ENCODE data around the gene TENM3.

Gene TENM3

GRCh38 chr4:182230256-182230655 is 12.9 kb upstream of the TENM3 start:
- Mint-ChIP-seq H3K4me1 (peaks cover 16% of the 10 kb centered on the region), H3K9me3 (no peaks in the 10 kb centered on the region), H3K27me3 (ENCODE audit: low read depth, poor library complexity) (peaks cover 4% of the 10 kb centered on the region), H3K4me3 (no peak overlapping the region), H3K27ac (no peak overlapping the region), H3K36me3 (ENCODE audit: low read depth) (peaks cover 21% of the 10 kb centered on the region)
- DNase-seq, result no peak
- no peak for TF ChIP-seq CTCF (IDR thresholded peaks at IDR 0.05)

- Mint-ChIP-seq H3K27me3 (ENCODE audit: low read depth, poor library complexity) (peaks cover under 1% of the 10 kb centered on the region), H3K9me3 (no peaks in the 10 kb centered on the region), H3K4me3 (no peak overlapping the region), H3K27ac (no peak overlapping the region), H3K4me1 (peaks cover 22% of the 10 kb centered on the region), H3K36me3 (ENCODE audit: low read depth) (peaks cover 27% of the 10 kb centered on the region)
- TF ChIP-seq CTCF (IDR thresholded peaks at IDR 0.05), result no peak
- DNase-seq, result no peak
Measured at GRCh38 chr4:182231080-182231479, 12.1 kb upstream of the TENM3 start.

GRCh38 chr4:182231496-182231895 is 11.7 kb upstream of the TENM3 start:
- no peaks in the 10 kb centered on the region for H3K27me3 Mint-ChIP-seq (ENCODE audit: low read depth, poor library complexity)
- no peak for TF ChIP-seq CTCF (IDR thresholded peaks at IDR 0.05)
- H3K27ac Mint-ChIP-seq, result no peak overlapping the region
- H3K36me3 Mint-ChIP-seq (ENCODE audit: low read depth), result peaks cover 27% of the 10 kb centered on the region
- DNase-seq, result no peak
- H3K9me3 Mint-ChIP-seq, result no peaks in the 10 kb centered on the region
- H3K4me3 Mint-ChIP-seq, result no peak overlapping the region
- peaks cover 22% of the 10 kb centered on the region for H3K4me1 Mint-ChIP-seq

- H3K27me3 Mint-ChIP-seq (ENCODE audit: low read depth, poor library complexity), result no peaks in the 10 kb centered on the region
- peaks cover 29% of the 10 kb centered on the region for H3K4me1 Mint-ChIP-seq
- no peaks in the 10 kb centered on the region for H3K9me3 Mint-ChIP-seq
- no peak for TF ChIP-seq CTCF (IDR thresholded peaks at IDR 0.05)
- DNase-seq, result no peak
- peaks cover 31% of the 10 kb centered on the region for H3K36me3 Mint-ChIP-seq (ENCODE audit: low read depth)
- no peak overlapping the region for H3K4me3 Mint-ChIP-seq
- H3K27ac Mint-ChIP-seq, result no peak overlapping the region
Measured at GRCh38 chr4:182233310-182234090, 9.7 kb upstream of the TENM3 start.

GRCh38 chr4:182235021-182235795 is 8.0 kb upstream of the TENM3 start:
- no peaks in the 10 kb centered on the region for H3K27me3 Mint-ChIP-seq (ENCODE audit: low read depth, poor library complexity)
- TF ChIP-seq CTCF (IDR thresholded peaks at IDR 0.05), result no peak
- H3K36me3 Mint-ChIP-seq (ENCODE audit: low read depth), result peaks cover 29% of the 10 kb centered on the region
- no peak overlapping the region for H3K4me3 Mint-ChIP-seq
- H3K4me1 Mint-ChIP-seq, result peaks cover 40% of the 10 kb centered on the region
- no peaks in the 10 kb centered on the region for H3K9me3 Mint-ChIP-seq
- DNase-seq, result no peak
- peak overlapping the region; percentile 22 for H3K27ac Mint-ChIP-seq
